CD4-positive, alpha-beta T cell treated with Interleukin-4 for 1 hour (primary cell): ENCODE measurements around the gene CDK3.

Experiments
- DNase-seq, 2 donors: peaks; one replicate each; pipeline ENCODE4 v3.0.0-alpha.2; 2020 to 2022

Gene CDK3

GRCh38 chr17:75994802-75995370, 5.8 kb upstream of the CDK3 start:
- no peak for DNase-seq

GRCh38 chr17:75995385-75995925, 5.2 kb upstream of the CDK3 start:
- DNase-seq = no peak

- peak; percentile 44 to 53 for DNase-seq
These were observed 3.7 kb upstream of the CDK3 start for GRCh38 chr17:75996665-75997590.

- DNase-seq = no peak
These were observed 2.3 kb upstream of the CDK3 start for GRCh38 chr17:75998327-75998795.

GRCh38 chr17:76000016-76000754, 470 bp upstream of the CDK3 start:
- peak; percentile 49 to 54 for DNase-seq

GRCh38 chr17:76002100-76002499, 1.4 kb downstream of the CDK3 start:
- no peak for DNase-seq

GRCh38 chr17:76003915-76004314, 3.3 kb downstream of the CDK3 start:
- no peak for DNase-seq

- no peak for DNase-seq
These were observed 4.2 kb downstream of the CDK3 start for GRCh38 chr17:76004750-76005262.

GRCh38 chr17:76005263-76006149, 4.9 kb downstream of the CDK3 start:
- DNase-seq = peak; percentile 74 to 77

GRCh38 chr17:76007131-76007849, 6.6 kb downstream of the CDK3 start:
- no peak for DNase-seq

- no peak for DNase-seq
These were observed 7.2 kb downstream of the CDK3 start for GRCh38 chr17:76007850-76008165.

- no peak for DNase-seq
These were observed 7.6 kb downstream of the CDK3 start for GRCh38 chr17:76008208-76008607.

- no peak for DNase-seq
These were observed 8.2 kb downstream of the CDK3 start for GRCh38 chr17:76008630-76009425.

- DNase-seq = no peak
These were observed 8.8 kb downstream of the CDK3 start for GRCh38 chr17:76009447-76009846.

- no peak for DNase-seq
These were observed 9.5 kb downstream of the CDK3 start for GRCh38 chr17:76009969-76010661.

- no peak for DNase-seq
These were observed 11.3 kb downstream of the CDK3 start for GRCh38 chr17:76011951-76012350.

GRCh38 chr17:76013377-76013932, 12.8 kb downstream of the CDK3 start:
- no peak for DNase-seq

GRCh38 chr17:76014100-76014924, 13.7 kb downstream of the CDK3 start:
- DNase-seq = peak; percentile 78 to 80

GRCh38 chr17:76014925-76015261, 14.2 kb downstream of the CDK3 start:
- no peak for DNase-seq
